ENCODE data around the gene HAUS5. TPM values are rescaled to one million over a fixed set of nuclear protein-coding genes. Genes with fewer than 3 reads are reported as not detected.

Gene HAUS5
- total and polyA plus RNA-seq, 10 donors, result 10.3 to 24.4 (median 18.6) TPM

DNA sequence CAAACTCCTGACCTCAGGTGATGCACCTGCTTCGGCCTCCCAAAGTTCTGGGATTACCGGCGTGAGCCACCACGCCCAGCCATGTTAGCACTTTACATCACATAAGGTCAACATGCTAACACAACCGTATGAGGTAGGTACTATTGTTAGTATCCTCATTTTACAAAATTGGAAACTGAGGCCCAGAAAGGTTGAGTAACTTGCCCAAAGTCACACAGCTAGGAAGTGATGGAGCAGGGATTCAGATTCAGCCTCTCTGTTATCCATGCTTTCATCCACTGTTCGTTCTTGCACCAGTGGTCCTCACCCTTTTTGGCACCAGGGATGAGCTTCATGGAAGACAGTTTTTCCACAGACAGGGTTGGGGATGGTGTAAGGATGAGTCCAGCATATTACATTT lies 44.2 kb downstream of the HAUS5 start:
- H3K27ac ChIP-seq, result no peak overlapping the region
- 92 to 99% (median 97%) methylated on average over 6 of the region's 6 CpGs for WGBS, 5 donors
- no peak for DNase-seq
- H3K27me3 ChIP-seq (replicated peaks in 1 of 7), result no peaks in the 10 kb centered on the region
- H3K4me1 ChIP-seq, result peaks cover 0 to 3% (median 0%) of the 10 kb centered on the region in 6 donors
- no peak for TF ChIP-seq POLR2A (IDR thresholded peaks at IDR 0.05)
- TF ChIP-seq, protein P1, sequence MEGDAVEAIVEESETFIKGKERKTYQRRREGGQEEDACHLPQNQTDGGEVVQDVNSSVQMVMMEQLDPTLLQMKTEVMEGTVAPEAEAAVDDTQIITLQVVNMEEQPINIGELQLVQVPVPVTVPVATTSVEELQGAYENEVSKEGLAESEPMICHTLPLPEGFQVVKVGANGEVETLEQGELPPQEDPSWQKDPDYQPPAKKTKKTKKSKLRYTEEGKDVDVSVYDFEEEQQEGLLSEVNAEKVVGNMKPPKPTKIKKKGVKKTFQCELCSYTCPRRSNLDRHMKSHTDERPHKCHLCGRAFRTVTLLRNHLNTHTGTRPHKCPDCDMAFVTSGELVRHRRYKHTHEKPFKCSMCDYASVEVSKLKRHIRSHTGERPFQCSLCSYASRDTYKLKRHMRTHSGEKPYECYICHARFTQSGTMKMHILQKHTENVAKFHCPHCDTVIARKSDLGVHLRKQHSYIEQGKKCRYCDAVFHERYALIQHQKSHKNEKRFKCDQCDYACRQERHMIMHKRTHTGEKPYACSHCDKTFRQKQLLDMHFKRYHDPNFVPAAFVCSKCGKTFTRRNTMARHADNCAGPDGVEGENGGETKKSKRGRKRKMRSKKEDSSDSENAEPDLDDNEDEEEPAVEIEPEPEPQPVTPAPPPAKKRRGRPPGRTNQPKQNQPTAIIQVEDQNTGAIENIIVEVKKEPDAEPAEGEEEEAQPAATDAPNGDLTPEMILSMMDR (IDR thresholded peaks at IDR 0.05 in 8 of 11, conservative IDR thresholded peaks at IDR 0.05 in 3 of 11), result no peak
- no peak for TF ChIP-seq POLR2AphosphoS5 (IDR thresholded peaks at IDR 0.05)
- no peaks in the 10 kb centered on the region for H3K9me3 ChIP-seq
- H3K36me3 ChIP-seq, result peaks cover 2 to 100% (median 88%) of the 10 kb centered on the region in 6 donors
- H3K4me3 ChIP-seq, result no peak overlapping the region
- intact Hi-C loops (cut with DNase I; ENCODE audit: low total_unique reads), result no loop called here

DNA sequence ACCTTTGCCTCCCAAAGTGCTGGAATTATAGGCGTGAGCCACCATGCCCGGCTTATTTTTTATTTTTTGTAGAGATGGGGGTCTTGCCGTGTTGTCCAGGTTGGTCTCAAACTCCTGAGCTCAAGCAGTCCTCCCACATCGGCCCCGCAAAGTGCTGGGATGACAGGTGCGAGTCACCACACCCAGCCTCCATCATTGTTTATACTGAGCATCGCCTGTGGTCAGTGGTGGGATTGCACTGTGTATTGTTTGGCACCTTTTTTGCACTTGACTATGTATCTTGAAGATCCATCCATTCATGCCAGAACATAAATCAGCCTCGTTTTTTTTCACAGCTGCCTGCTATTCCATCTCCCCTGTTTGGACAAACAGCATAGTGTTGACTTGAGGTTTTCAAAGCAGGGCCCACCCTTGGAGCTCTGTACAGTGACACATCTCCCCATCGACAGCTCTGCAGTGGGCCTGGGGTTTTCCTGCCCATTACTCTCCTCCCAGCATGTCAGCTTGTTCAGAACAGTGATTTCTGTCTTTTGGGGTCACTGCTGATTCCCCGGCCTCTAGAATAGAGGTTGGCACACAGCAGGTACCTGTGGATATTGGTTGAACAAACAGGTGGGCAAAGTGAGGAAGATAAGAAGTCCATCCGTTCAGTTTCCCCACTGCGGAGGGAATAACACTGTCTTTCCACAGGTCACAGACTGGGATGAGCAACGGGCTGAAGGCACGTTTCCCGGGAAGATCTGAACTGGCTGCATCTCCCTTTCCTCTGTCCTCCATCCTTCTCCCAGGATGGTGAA lies 45.6 kb downstream of the HAUS5 start:
- no peak overlapping the region for H3K27ac ChIP-seq
- H3K4me3 ChIP-seq, result no peak overlapping the region
- H3K9me3 ChIP-seq, result no peaks in the 10 kb centered on the region
- TF ChIP-seq, protein P1 (IDR thresholded peaks at IDR 0.05 in 8 of 11, conservative IDR thresholded peaks at IDR 0.05 in 3 of 11), result no peak
- TF ChIP-seq POLR2A (IDR thresholded peaks at IDR 0.05) (no peak), POLR2AphosphoS5 (IDR thresholded peaks at IDR 0.05) (no peak)
- H3K36me3 ChIP-seq, result peaks cover 2 to 100% (median 75%) of the 10 kb centered on the region in 6 donors
- H3K27me3 ChIP-seq (replicated peaks in 1 of 7), result no peaks in the 10 kb centered on the region
- no peaks in the 10 kb centered on the region for H3K4me1 ChIP-seq
- 88 to 96% (median 94%) methylated on average over 15 of the region's 15 CpGs for WGBS, 5 donors
- intact Hi-C loops (cut with DNase I; ENCODE audit: low total_unique reads), result no loop called here
- DNase-seq, result no peak

DNA sequence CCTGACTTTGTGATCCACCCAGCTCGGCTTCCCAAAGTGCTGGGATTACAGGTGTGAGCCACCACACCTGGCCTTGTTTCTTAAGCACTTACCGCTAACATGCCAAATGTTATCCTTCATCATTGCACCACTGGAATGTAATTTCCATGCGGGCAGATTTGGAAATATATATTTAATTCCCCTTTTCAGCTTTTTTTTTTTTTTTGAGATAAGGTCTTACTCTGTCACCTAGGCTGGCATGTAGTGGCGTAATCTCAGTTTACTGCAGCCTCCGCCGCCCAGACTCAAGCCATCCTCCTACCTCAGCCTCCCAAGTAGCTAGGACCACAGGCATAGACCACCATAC lies 49.4 kb downstream of the HAUS5 start:
- intact Hi-C loops (cut with DNase I; ENCODE audit: low total_unique reads), result no loop called here
- DNase-seq, result no peak
- Histone ChIP-seq H3K4me1 (no peaks in the 10 kb centered on the region), H3K27ac (no peak overlapping the region), H3K4me3 (no peak overlapping the region), H3K36me3 (peaks cover 0 to 92% (median 38%) of the 10 kb centered on the region in 6 donors), H3K9me3 (no peaks in the 10 kb centered on the region), H3K27me3 (replicated peaks in 1 of 7) (no peaks in the 10 kb centered on the region)
- TF ChIP-seq POLR2AphosphoS5 (IDR thresholded peaks at IDR 0.05) (no peak), POLR2A (IDR thresholded peaks at IDR 0.05) (no peak)
- TF ChIP-seq, protein P1 (IDR thresholded peaks at IDR 0.05 in 8 of 11, conservative IDR thresholded peaks at IDR 0.05 in 3 of 11), result no peak
- 86 to 94% (median 91%) methylated on average over 6 of the region's 6 CpGs for WGBS, 5 donors

GRCh38 chr19:35663981-35664380 lies 51.4 kb downstream of the HAUS5 start:
- Histone ChIP-seq H3K4me1 (no peaks in the 10 kb centered on the region), H3K4me3 (no peak overlapping the region), H3K27ac (no peak overlapping the region), H3K36me3 (peaks cover 0 to 72% (median 18%) of the 10 kb centered on the region in 6 donors), H3K27me3 (replicated peaks in 1 of 7) (no peaks in the 10 kb centered on the region), H3K9me3 (no peaks in the 10 kb centered on the region)
- DNase-seq, result no peak
- intact Hi-C loops (cut with DNase I; ENCODE audit: low total_unique reads), result no loop called here
- WGBS, 5 donors, result 74 to 94% (median 90%) methylated on average over 3 of the region's 3 CpGs
- TF ChIP-seq POLR2AphosphoS5 (IDR thresholded peaks at IDR 0.05) (no peak), POLR2A (IDR thresholded peaks at IDR 0.05) (no peak)
- TF ChIP-seq, protein P1 (IDR thresholded peaks at IDR 0.05 in 8 of 11, conservative IDR thresholded peaks at IDR 0.05 in 3 of 11), result no peak
